Kidney glomerular epithelial cell (primary cell): Measurements from ENCODE around the gene CHML.

ENCODE experiments used
- DNase-seq: peaks from one replicate; lab custom pipeline; 2025; lab: John Stamatoyannopoulos, UW

The CHML gene

DNA sequence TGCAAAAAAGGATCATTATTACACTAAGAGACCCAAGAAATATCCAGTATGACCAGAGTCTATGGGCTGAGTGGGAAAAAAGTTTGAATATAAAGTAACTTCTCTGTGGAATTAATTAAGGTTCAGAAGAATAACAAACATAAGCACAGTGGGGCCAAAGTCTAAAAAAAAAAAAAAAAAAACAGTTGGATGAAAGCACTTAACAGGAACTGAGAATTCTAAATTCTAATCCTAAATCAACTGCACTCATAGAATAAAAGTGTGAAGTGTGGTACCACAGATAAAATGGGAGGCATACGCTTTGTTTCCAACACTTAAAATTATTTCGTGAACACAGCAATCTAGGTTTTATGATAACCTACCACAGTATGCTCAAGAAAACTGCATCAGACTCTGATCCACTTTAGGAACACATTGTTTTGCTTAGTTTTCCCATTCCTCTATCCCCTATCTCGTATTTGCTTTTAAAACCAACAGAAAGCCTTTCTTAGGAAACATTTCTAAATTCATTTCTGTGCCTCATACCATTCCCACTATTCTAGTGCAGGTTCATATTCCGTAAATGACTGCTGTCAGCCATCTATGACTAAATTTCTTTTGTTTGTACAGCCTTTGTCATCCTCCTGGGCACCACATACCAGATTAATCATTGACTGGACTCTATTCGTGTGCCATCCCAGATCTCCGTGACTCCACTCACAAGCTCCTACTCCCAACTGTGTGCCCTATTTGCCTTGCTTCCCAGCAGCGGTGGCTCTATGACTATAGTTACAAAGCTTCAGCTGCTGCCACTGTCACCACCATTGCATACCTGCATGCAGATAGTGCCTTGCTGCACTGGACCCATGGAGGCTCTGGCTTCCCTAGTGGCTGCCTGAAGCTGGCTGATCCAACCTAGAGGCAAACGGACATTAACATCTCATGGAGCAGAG lies 24.9 kb downstream of the CHML start:
- DNase-seq: peak; percentile 94

DNA sequence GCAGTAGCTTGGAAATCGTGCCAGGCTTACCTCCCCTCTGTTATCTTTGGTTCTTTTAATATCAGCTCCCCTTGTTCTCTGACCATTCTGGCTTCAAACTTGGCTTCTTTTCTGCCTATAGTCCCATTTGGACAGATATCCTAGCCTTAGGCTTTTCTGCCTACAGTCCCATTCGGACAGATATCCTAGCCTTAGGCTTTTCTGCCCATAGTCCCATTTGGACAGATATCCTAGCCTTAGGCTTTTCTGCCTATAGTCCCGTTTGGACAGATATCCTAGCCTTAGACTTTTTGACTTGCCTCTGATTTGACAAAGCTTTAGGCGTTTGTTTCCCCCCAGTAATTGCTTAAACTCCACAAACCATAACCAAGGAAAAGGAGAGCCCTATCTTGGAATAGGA lies 25.6 kb downstream of the CHML start:
- DNase-seq: no peak

DNA sequence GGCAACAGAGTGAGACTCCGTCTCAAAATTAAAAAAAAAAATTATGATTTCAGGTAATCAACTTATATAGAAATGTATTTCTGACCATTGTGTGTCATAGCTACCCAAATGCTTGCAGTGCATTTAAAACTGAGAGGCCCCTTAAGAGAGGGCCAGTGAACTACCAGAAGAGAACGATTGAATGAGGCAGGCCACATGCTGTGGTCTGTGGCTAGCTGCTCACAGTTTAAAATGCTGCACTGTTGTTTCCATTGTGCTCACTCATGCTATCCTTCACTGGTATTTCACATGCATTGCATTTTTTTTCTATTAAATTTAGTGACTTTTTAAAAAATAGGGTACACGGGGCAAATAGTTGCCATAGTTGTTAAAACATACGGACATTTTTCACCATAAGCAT lies 26.0 kb downstream of the CHML start:
- no peak for DNase-seq

DNA sequence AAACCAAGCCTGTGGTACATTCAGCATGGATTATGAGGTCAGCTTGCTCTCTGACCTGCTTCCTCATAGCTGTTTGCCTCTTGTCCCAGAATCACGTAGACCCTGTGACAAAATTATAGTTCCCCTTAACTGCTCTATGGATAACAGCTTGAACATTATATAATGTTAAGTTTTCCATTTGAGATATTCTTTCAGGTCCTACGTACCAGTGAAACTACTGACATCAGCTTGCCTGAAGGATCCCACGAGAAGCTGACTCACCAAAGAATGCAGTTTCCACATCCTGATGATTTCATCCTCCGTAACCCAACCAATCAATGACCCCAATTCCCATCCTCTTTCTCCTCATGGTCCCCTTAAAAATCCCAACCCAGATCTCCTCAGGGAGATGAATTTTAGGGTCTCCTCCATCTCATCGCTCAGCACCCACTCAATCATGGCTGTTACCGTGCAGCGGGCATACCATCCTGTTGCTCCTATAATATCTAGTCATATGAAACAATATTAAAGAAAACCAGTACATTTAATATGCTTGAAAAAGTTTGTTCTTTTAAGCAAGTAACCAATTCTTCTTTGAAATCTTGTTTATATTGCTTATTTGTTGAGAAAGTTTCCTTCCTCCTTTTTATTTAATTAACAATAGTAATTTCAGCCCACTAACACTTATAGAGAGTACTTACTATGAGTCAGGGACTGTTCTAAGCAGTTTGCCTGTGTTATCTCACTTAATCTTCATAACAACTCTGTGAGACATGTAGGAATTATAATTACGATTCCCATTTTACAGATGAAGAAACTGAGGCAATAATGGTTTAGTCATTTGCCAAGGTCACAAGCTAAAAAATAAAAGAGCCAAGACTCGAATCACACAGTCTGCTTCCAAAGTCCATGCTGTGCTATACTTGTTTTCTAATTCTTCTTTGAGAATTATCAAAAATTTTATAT lies 27.4 kb downstream of the CHML start:
- peak; percentile 66 for DNase-seq

DNA sequence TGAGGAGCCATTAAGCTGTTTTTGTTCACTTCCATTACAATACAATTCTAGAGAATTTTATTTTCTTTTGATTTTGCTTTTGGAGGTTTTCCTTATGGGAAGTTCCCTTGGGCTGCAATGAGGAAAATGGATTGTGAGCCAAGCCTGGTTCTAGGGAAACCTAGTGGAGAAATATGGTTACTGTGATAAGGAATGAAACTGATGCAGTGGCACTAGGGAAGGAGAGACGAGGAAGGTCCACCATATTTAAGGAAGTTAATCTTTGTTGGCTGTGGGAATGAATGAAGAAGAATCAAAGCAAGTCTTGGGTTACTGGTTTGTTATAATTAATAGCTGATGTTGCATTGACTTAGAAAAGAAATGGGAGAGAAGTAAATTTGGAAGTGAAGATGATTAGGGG lies 28.4 kb downstream of the CHML start:
- DNase-seq: no peak

DNA sequence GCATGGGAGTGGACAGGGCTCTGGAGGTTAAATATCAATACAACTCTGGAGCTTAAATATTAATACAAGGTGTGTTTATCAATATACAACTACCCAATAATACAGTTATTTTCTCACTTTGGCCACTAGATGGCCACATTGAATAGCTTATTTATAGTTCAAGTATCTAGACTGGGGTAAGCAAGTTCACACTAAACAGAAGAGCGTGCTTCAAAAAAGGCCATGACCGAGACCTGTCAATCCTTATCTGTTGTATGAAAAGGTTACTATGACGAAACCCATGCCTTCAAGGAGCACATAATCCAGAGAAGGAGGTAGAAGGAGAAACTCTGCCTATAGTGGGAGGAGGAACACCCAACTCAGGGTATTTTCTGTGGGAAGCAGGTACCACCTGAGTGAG lies 29.1 kb downstream of the CHML start:
- peak; percentile 86 for DNase-seq

DNA sequence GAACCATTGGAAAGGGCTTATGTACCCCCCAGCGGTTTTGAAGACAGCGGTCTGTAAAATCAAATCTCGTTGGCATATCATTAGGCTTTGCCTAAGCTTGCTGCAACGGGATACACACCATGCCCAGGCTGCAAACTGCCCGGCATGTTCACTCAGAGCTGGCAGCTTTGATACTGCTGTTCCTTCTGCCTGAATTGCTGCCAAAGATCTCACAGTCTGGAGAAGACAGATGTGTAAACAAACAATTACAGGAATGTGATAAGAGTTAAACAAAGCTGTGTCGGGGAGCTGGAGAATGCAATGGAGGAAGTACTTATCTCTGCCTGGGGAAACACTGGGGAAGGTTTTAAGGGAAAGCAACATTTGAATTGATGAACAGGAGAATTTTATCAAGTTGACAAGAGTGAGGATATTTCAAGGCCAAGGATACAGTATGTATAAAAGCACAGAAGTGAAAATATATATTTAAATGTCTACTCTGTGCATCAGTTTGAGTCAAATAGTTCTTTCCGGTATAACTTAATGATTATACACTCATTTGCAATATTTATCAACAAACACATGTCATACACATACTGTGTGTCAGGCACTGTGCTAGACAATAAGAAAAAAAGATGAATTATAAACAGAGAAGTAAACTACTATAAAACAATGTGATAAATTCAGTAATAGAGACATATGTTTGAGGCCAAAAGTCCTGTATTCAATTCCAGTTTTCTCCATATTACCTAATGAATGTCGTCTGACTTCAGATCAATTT lies 29.9 kb downstream of the CHML start:
- DNase-seq: no peak

DNA sequence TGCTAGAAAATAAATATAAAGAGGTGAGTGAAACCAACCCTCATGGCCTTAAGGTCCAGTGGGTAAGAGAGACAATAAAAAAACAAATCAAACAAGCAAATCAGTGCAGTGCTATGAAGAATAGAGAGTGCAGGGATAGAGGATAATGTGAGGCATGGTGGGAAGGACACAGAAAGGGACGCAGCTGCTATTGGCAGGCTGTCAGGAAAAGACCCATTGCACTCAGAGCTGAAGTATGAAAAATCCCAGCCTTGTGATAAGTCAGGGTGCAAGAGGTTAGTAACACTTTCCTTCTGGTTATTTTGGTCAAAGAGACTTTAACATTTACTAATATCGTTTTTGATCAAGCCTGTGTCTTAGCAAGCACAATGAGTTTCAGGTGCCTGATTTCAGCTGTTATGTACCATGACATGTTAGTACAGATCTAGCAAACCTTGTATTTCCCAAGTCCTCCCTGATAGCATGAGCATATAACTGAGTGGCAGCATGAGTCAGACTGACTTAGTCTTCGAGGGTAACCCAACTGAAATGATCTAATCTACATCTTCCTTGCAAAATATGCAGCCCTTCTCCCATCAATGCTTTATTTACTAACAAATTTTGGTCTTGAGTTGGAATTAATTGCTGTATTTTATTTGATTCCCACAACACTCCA lies 31.7 kb downstream of the CHML start:
- DNase-seq: peak; percentile 35

DNA sequence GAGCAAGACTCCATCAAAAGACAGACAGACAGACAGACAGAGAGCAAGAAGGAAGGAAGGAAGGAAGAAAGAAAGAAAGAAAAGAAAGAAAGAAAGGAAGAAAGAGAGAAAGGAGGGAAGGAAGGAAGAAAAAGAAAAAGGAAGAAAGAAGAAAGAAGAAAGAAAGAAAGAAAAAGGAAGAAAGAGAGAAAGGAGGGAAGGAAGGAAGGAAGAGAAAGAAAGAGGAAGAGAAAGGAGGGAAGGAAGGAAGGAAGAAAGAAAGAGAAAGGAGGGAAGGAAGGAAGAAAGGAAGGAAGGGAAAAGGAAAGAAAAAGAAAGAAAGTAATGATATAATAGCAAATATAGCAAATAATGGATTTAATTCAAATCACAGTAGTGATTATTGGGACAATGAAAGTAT lies 32.7 kb downstream of the CHML start:
- DNase-seq: no peak

DNA sequence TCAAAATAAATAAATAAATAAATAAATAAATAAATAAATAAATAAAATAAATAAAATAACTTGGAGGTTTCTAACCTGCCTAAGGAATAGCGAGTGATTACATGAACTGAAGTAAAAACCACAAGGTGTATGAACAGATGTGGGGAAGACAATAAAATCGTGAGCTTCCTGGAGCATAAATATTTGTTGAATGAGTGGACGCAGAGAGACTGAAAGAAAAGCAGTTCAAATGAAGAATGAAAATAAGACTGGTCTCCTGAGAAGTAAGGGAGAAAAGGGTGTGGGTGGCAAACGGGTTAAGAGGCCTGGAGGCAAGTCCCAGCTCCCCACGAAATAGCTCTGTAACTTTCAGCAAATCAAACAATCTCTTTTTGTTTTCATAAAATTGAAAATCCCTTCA lies 33.6 kb downstream of the CHML start:
- DNase-seq: peak; percentile 63

DNA sequence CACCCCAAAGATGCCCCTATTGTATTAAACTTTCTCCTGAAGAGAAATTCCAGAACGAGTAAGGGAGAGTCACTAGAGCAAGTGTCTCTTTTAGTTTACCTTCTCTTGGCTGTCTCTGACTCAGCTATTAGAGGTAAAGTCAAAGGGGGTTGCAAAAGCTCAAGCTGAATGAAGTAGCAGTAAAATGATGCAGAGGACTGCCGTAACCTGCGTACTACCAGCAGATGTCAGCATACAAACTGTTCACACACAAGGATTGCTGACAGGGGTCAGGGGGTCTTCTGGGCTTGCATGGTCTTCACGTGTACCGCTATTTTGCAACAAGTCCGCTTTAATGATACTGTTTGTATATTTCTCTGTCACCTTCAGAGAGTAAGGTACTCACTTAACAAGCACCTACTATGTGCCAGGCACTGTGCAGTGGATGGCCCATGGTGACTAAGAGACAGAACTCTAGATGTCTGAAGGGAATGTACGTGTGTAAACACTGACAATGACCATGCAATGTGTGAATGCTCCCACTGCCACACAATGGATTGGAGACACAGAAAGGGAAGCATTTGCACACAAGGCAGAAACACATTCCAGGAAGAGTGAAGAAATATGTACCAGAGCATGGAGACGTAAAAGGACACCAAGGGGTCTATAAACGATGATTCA lies 34.9 kb downstream of the CHML start:
- no peak for DNase-seq

DNA sequence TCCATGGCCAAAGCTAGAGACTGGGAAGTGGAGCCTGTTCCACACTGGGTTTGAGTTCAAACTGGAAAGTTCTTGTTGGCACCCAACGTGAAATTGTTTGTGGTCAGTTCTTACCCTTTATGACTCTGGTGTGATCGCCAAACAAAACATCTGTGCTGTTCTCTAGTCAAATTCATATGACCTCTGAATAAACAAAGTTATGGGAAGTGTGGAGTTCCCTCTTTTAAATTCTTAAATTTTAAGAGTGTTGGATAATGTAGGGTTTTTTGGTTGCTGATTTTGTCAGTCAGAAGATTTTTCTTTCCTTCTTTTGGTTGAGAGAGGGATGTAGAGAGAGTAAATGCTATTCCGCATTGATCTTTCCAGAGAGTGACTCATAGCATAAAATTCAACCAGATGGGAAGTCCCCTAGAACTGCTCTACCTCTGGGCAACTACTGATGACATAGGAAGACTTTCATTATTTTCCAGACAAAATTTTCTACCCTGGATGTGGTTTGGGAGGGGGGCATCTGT lies 36.4 kb downstream of the CHML start:
- peak; percentile 52 for DNase-seq

DNA sequence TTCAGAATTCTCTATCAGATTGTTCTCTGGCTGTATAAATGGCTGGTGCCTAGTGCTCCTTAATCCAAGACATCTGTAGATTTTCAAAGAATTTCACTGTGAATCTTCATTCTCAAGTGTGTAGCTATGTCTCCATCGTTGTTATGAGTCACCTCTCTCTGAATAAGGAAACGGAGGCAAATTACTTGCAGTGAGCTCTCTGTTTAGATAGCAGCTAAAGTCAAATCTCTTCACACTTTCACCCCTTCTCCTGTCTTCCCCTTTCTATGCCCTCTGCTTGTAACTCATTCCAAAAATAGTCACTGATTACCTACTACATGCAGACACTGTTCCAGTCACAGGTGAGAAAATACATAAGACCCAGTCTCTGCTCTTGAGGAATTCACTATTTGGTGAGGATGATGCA lies 39.7 kb downstream of the CHML start:
- DNase-seq: peak; percentile 93

DNA sequence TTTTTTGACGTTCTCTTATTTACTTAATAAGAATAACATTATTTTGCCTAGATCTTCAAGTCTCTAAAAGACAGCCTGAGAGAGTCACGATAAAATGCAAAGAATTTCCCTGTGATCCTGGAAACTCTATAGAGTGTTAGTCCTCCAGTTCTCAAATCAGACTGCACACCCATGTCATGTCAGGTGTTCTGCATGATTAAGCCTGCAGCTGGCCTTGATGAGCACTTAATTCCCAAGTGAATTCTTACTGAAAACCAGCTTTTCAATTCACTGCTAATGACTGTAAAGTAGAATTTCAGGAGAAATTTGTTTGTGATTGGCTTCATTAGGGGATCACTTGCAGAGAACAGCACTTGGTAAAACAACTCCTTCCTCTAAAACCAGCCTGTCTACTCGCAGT lies 41.9 kb downstream of the CHML start:
- no peak for DNase-seq

DNA sequence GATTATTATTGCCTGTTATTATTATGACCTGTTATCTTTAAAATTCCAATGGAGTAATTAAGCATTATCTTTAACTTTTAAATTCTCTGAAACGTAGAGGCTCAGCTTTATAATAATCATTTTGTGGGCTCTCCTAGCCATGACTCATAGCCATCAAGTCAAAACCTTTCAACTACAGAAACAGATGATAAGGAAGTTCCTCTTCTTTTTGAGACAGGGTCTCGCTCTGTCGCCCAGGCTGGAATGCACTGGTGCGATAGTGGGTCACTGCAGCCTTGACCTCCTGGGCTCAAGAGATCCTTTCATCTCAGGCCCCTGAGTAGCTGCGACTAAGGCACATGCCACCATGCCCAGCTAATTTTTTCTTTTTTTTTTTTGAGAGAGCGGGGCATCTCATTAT lies 43.5 kb downstream of the CHML start:
- DNase-seq: peak; percentile 29

DNA sequence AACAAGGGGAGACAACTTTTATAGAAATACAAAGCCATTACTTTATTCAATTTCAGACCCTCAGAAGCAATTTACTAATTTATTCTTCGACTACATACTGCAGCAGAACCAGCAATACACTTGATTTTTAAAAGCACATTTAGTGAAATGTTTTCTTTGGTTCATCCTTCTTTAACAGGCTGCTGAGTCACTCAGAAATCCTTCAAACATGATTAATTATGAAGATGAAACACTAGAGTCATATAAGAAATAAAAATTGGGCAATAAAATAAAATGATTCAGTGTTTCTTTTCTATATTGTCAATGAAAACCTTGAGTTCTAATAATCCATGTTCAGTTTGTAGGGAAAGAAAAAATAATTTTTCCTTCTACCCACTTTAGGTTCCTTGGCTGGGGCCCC lies 47.0 kb downstream of the CHML start:
- DNase-seq: no peak

DNA sequence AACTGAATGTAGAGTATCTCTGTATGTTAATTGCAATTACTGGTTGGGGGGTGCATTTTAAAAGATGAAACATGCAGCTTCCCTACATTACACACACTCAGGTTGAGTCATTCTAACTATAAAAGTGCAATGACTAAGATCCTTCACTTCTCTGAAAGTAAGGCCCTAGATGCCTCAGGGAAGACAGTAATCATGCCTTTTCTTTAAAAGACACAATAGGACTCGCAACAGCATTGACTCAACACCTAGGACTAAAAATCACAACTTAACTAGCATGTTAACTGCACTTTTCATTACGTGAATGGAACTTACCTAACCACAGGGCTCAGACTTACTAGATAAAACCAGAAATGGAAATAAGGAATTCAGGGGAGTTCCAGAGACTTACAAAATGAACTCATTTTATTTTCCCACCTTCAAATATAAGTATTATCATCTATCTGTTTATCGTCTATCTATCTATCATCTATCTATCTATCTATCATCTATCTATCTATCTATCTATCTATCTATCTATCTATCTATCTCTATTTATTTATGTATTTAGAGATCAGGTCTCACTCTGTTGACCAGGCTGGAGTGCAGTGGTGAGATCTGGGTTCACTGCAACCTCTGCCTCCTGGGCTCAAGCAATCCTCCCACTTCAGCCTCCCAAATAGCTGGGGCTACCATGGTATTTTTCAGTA lies 47.8 kb downstream of the CHML start:
- DNase-seq: peak; percentile 66

DNA sequence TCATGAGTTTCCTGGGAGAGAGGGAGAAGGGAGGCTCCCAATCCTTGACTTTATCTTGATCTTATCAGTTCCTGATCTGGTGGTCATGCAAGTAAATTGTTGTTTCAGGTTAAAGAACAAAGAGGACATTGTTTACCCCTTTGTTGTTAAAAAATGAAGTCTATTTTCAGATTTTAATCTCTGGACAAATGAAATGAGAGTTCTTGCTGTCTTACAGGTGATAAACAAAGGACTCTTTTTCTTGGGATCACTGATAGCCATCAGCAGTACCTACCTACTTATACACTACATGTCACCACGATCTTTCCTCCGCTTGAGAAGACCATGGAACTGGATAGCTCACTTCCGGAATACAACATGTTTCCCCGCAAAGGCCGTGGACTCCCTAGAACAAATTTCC lies 48.4 kb downstream of the CHML start:
- DNase-seq: no peak

DNA sequence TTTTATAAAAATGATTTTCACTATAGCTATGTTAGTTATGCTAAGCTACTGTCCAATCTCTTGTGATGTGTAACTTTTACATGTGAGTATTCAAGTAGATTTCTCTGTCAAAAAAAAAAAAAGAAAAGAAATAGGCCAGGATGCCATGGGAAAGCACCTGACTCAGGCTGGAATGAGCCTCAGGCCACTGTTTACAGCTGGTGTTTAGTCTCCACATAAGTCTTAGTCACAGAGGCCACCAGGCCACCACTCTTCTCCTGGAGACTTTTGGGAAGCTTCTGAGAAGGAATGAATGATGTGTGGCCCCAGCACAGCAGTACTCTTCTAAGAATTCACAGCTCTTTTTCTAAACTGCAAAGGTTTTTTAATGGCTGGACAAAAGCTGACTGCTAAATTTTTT lies 48.9 kb downstream of the CHML start:
- peak; percentile 58 for DNase-seq

DNA sequence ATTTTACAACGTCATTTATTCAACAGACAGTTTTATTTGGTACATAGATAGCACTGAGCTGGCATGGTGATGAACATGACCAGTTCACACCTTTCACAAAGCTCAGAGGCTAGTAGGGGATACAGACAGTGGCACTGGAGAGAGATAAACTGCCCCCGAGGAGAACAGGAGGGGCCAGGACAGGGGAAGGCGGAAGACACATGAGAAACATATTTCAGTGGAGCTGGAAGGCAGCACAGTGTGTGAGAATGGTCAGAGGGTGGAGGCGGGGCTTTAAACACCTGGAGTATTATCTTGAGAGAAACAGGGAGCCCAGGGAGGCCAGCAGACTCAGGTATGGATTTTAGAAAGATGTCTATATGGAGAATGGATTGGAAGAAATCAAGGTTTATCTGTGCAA lies 49.5 kb downstream of the CHML start:
- DNase-seq: no peak
